Aorta (tissue), 5 donors: ENCODE results near the gene TAF4. TPM values are rescaled to one million over a fixed set of nuclear protein-coding genes. Genes with fewer than 3 reads are reported as not detected.

Source experiments
- ATAC-seq: fragments of 200-7000 bp; cut with Tn5 transposase; one replicate; pipeline ENCODE4 v1.9.1; 2022; ENCODE audit warnings: moderate library complexity; ENCODE audit not compliant: low FRiP score
- DNase-seq, 2 donors: peaks; one replicate each; pipeline ENCODE4 v3.0.0-alpha.2; 2020
- H3K27ac ChIP-seq, 2 donors: one replicate each; pipeline ENCODE4 v1.5.1; 2013; ENCODE audit warnings: low read length in 2 of 2, mild to moderate bottlenecking in 2 of 2, moderate library complexity in 2 of 2, control low read depth in 1 of 2, inconsistent platforms in 1 of 2, low read depth in 1 of 2
- H3K27me3 ChIP-seq, 2 donors: one replicate each; pipeline ENCODE4 v1.6.1; 2013; ENCODE audit warnings: control low read depth in 1 of 2, low read length in 1 of 2, mild to moderate bottlenecking in 1 of 2, moderate library complexity in 1 of 2; ENCODE audit not compliant: insufficient read depth in 2 of 2, control insufficient read depth in 1 of 2
- H3K36me3 ChIP-seq, 2 donors: one replicate each; pipeline ENCODE4 v1.6.1; 2013; ENCODE audit warnings: control low read depth in 1 of 2, low read length in 1 of 2, mild to moderate bottlenecking in 1 of 2; ENCODE audit not compliant: insufficient read depth in 2 of 2, control insufficient read depth in 1 of 2
- H3K4me1 ChIP-seq, 2 donors: one replicate each; pipeline ENCODE4 v1.6.1; 2013; ENCODE audit warnings: low read length in 2 of 2, control low read depth in 1 of 2, mild to moderate bottlenecking in 1 of 2, moderate library complexity in 1 of 2; ENCODE audit not compliant: insufficient read depth in 2 of 2, control insufficient read depth in 1 of 2
- H3K4me3 ChIP-seq, 2 donors: one replicate each; pipeline ENCODE4 v1.5.1; 2013; ENCODE audit warnings: low read length in 2 of 2, control low read depth in 1 of 2, mild to moderate bottlenecking in 1 of 2
- H3K9me3 ChIP-seq: one replicate; pipeline ENCODE4 v1.6.1; 2013; ENCODE audit warnings: mild to moderate bottlenecking, low read length; ENCODE audit not compliant: control insufficient read depth
- WGBS, 2 donors: extraction: QIAGEN DNeasy Blood & Tissue Kit; methylation state at CpG; one replicate each; pipeline ENCODE4 v1.1.7; 2013; 5-methylcytosine and 5-hydroxymethylcytosine counted together
- intact Hi-C, 2 donors: fragments of 100-400 bp; cut with DNase I; formaldehyde crosslinking; loops; one replicate each; pipeline versions ENCODE4 v1.14.2 to v1.15.0; 2022
- polyA plus RNA-seq, 2 donors: library from polyadenylated mRNA; stranded (reverse); fragments of 200-250 nt; gene quantifications; one replicate each; pipeline ENCODE4 v1.2.3, GENCODE V29; 2013
- total RNA-seq, 2 donors: library from RNA; stranded (reverse); fragmentation: NEBNext Ultra II Directional; extraction: Animal tissue kit (Norgen Biotek cat#: 25700); gene quantifications; one replicate each; pipeline ENCODE4 v1.2.1, GENCODE V29; 2021
- donor health status: healthy with polysubstance abuse.
- donor health status: Bipolar disorder and iron deficiency.
- donor health status: DM: no; HTN: no; CAD: no.
- donor health status: DM: no; HTN: no; CAD: no.
- donor health status: DM: yes; HTN: yes; CAD: no.

TAF4 gene
- total and polyA plus RNA-seq, 4 donors, result 2.5 to 19.5 (median 9.0) TPM

GRCh38 chr20:61937146-61937962 lies 128.3 kb downstream of the TAF4 start:
- no peaks in the 10 kb centered on the region for H3K4me1 ChIP-seq
- intact Hi-C loops, result no loop called here
- no peak overlapping the region for H3K27ac ChIP-seq
- ATAC-seq (no peak), DNase-seq (peak in 1 of 2 donors; percentile 63)
- no peak overlapping the region for H3K4me3 ChIP-seq
- H3K27me3 ChIP-seq, result no peaks in the 10 kb centered on the region
- no peaks in the 10 kb centered on the region for H3K9me3 ChIP-seq
- no peaks in the 10 kb centered on the region for H3K36me3 ChIP-seq
- WGBS, 2 donors, result 82 to 86% methylated on average over 10 of the region's 10 CpGs

GRCh38 chr20:61936701-61937131 lies 129.0 kb downstream of the TAF4 start:
- ATAC-seq (no peak), DNase-seq (peak in 1 of 2 donors; percentile 67)
- no peaks in the 10 kb centered on the region for H3K9me3 ChIP-seq
- intact Hi-C loops, result no loop called here
- H3K36me3 ChIP-seq, result no peaks in the 10 kb centered on the region
- WGBS, 2 donors, result 88% methylated on average over 29 of the region's 29 CpGs
- H3K27me3 ChIP-seq, result no peaks in the 10 kb centered on the region
- H3K4me1 ChIP-seq, result no peaks in the 10 kb centered on the region
- no peak overlapping the region for H3K4me3 ChIP-seq
- H3K27ac ChIP-seq, result no peak overlapping the region

- Histone ChIP-seq H3K9me3 (no peaks in the 10 kb centered on the region), H3K27ac (no peak overlapping the region), H3K27me3 (no peaks in the 10 kb centered on the region), H3K4me3 (no peak overlapping the region), H3K36me3 (no peaks in the 10 kb centered on the region), H3K4me1 (no peaks in the 10 kb centered on the region)
- intact Hi-C loops, result no loop called here
- WGBS, 2 donors, result 86 to 93% methylated on average over 12 to 14 of the region's 14 CpGs
- peak in 1 of 2 donors; percentile 32 for DNase-seq
- no peak for ATAC-seq
These were observed 129.6 kb downstream of the TAF4 start for GRCh38 chr20:61935926-61936700.

- ATAC-seq (no peak), DNase-seq (peak; percentile 24 to 58)
- WGBS, 2 donors, result 70 to 73% methylated on average over 24 of the region's 24 CpGs
- Histone ChIP-seq H3K36me3 (no peaks in the 10 kb centered on the region), H3K27ac (no peak overlapping the region), H3K4me1 (no peaks in the 10 kb centered on the region), H3K27me3 (no peaks in the 10 kb centered on the region), H3K4me3 (no peak overlapping the region), H3K9me3 (no peaks in the 10 kb centered on the region)
- intact Hi-C loops, result no loop called here
These were observed 130.8 kb downstream of the TAF4 start for GRCh38 chr20:61934716-61935530.

GRCh38 chr20:61933951-61934715 lies 131.5 kb downstream of the TAF4 start:
- intact Hi-C loops, result no loop called here
- Histone ChIP-seq H3K9me3 (peaks cover 2% of the 10 kb centered on the region), H3K27me3 (no peaks in the 10 kb centered on the region), H3K4me1 (no peaks in the 10 kb centered on the region), H3K36me3 (no peaks in the 10 kb centered on the region), H3K4me3 (no peak overlapping the region), H3K27ac (no peak overlapping the region)
- 83 to 84% methylated on average over 36 of the region's 36 CpGs for WGBS, 2 donors
- DNase-seq, result peak; percentile 34 to 56
- no peak for ATAC-seq

- no peak overlapping the region for H3K27ac ChIP-seq
- peaks cover 2% of the 10 kb centered on the region for H3K9me3 ChIP-seq
- 53 to 55% methylated on average over 17 of the region's 17 CpGs for WGBS, 2 donors
- no peaks in the 10 kb centered on the region for H3K4me1 ChIP-seq
- H3K4me3 ChIP-seq, result no peak overlapping the region
- intact Hi-C loops, result no loop called here
- DNase-seq (peak in 1 of 2 donors; percentile 57), ATAC-seq (no peak)
- H3K27me3 ChIP-seq, result no peaks in the 10 kb centered on the region
- no peaks in the 10 kb centered on the region for H3K36me3 ChIP-seq
These were observed 132.2 kb downstream of the TAF4 start for GRCh38 chr20:61933481-61933950.

GRCh38 chr20:61932711-61933480 lies 132.8 kb downstream of the TAF4 start:
- Histone ChIP-seq H3K27ac (no peak overlapping the region), H3K4me1 (no peaks in the 10 kb centered on the region), H3K27me3 (no peaks in the 10 kb centered on the region), H3K9me3 (peaks cover 2% of the 10 kb centered on the region), H3K36me3 (no peaks in the 10 kb centered on the region), H3K4me3 (no peak overlapping the region)
- 91% methylated on average over 38 of the region's 38 CpGs for WGBS, 2 donors
- ATAC-seq (no peak), DNase-seq (peak; percentile 33 to 63)
- intact Hi-C loops, result no loop called here
